GM12865 (cell line): ENCODE data around the gene PSME3IP1.

Source experiments
- DNase-seq: peaks from one replicate; pipeline ENCODE4 v3.0.0; 2010; ENCODE audit warnings: low read depth
- H3K4me3 ChIP-seq: 2 replicates; pipeline ENCODE4 v1.5.1; 2011; ENCODE audit warnings: mild to moderate bottlenecking, low read depth, low read length, control low read depth
- CTCF ChIP-seq: IDR thresholded peaks from 2 replicates; pipeline ENCODE4 v1.5.1; 2011; ENCODE audit warnings: low read length, control low read depth, low read depth, inconsistent platforms; ENCODE audit not compliant: insufficient read depth; ENCODE audit errors: missing control alignments

Gene PSME3IP1

GRCh38 chr16:57156351-57156703, 29.5 kb downstream of the PSME3IP1 start:
- DNase-seq, result no peak
- no peak overlapping the region for H3K4me3 ChIP-seq
- TF ChIP-seq CTCF, result no peak

GRCh38 chr16:57155702-57156350, 30.0 kb downstream of the PSME3IP1 start:
- TF ChIP-seq CTCF, result no peak
- H3K4me3 ChIP-seq, result no peak overlapping the region
- no peak for DNase-seq

- TF ChIP-seq CTCF, result no peak
- DNase-seq, result no peak
- no peak overlapping the region for H3K4me3 ChIP-seq
Observed at GRCh38 chr16:57153841-57154240, 32.0 kb downstream of the PSME3IP1 start.

GRCh38 chr16:57152096-57153093, 33.4 kb downstream of the PSME3IP1 start:
- no peak for DNase-seq
- no peak for TF ChIP-seq CTCF
- H3K4me3 ChIP-seq, result no peak overlapping the region

- DNase-seq, result no peak
- no peak for TF ChIP-seq CTCF
- no peak overlapping the region for H3K4me3 ChIP-seq
Observed at GRCh38 chr16:57151369-57151768, 34.5 kb downstream of the PSME3IP1 start.

- no peak for TF ChIP-seq CTCF
Observed at GRCh38 chr16:57150682-57151330, 35.0 kb downstream of the PSME3IP1 start.

More at GRCh38 chr16:57150682-57151330, 35.0 kb downstream of the PSME3IP1 start:
- H3K4me3 ChIP-seq, result no peak overlapping the region
- DNase-seq, result no peak
